GM23248 (cell line): ENCODE data around the gene ARHGEF28.

ENCODE experiments used
- EZH2 ChIP-seq: fragments of 200-600 bp; sonication (generic); IDR thresholded peaks from 2 replicates; pipeline ENCODE4 v1.6.1; 2018; ENCODE audit warnings: antibody characterized with exemption, mild to moderate bottlenecking; ENCODE audit not compliant: insufficient read depth, poor library complexity, severe bottlenecking
- EZH2phosphoT487 ChIP-seq: fragments of 200-600 bp; sonication (generic); IDR thresholded peaks from 2 replicates; pipeline ENCODE4 v1.6.1; 2018; ENCODE audit warnings: antibody characterized with exemption, moderate library complexity, mild to moderate bottlenecking, low read depth; ENCODE audit not compliant: insufficient read depth

DNA sequence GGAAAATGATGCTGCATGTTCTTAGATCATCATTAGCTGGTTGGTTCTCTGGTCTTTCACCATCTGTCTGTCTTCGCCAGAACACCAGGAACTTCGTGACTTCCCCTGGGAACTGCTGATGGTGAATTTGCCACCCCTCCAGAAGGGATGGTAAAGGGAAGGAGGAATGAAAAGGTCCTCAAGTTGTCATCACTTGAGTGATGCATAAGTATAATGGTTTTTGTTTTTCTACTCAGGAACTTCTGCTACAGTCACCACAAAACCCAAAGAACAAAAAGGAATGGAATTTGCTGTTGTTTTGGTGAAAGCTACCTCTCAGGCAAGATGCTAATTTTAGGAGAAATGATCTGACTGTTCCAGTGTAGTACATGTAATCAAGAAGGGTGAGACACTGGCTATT lies 328.4 kb downstream of the ARHGEF28 start:
- TF ChIP-seq EZH2phosphoT487 (no peak), EZH2 (no peak)
